ENCODE results near the gene TACO1.

TACO1 gene

GRCh38 chr17:63623786-63624530 is 23.3 kb downstream of the TACO1 start:
- H3K4me3 ChIP-seq (ENCODE audit: control insufficient read depth, low read depth, low read length): peak overlapping the region; percentile 76
- DNase-seq (ENCODE audit: low read depth): no peak
- TF ChIP-seq CTCF (IDR thresholded peaks at IDR 0.05; ENCODE audit: control insufficient read depth, insufficient read depth, low read depth, low read length, missing control alignments): no peak

- no peak for DNase-seq (ENCODE audit: low read depth)
- no peak for TF ChIP-seq CTCF (IDR thresholded peaks at IDR 0.05; ENCODE audit: control insufficient read depth, insufficient read depth, low read depth, low read length, missing control alignments)
- H3K4me3 ChIP-seq (ENCODE audit: control insufficient read depth, low read depth, low read length): no peak overlapping the region
These were observed 23.8 kb downstream of the TACO1 start for GRCh38 chr17:63624531-63624880.

GRCh38 chr17:63626551-63627180 is 26.0 kb downstream of the TACO1 start:
- no peak for TF ChIP-seq CTCF (IDR thresholded peaks at IDR 0.05; ENCODE audit: control insufficient read depth, insufficient read depth, low read depth, low read length, missing control alignments)
- DNase-seq (ENCODE audit: low read depth): no peak
- no peak overlapping the region for H3K4me3 ChIP-seq (ENCODE audit: control insufficient read depth, low read depth, low read length)

- H3K4me3 ChIP-seq (ENCODE audit: control insufficient read depth, low read depth, low read length): no peak overlapping the region
- DNase-seq (ENCODE audit: low read depth): no peak
- no peak for TF ChIP-seq CTCF (IDR thresholded peaks at IDR 0.05; ENCODE audit: control insufficient read depth, insufficient read depth, low read depth, low read length, missing control alignments)
These were observed 28.9 kb downstream of the TACO1 start for GRCh38 chr17:63629627-63630026.

- no peak overlapping the region for H3K4me3 ChIP-seq (ENCODE audit: control insufficient read depth, low read depth, low read length)
- DNase-seq (ENCODE audit: low read depth): no peak
- no peak for TF ChIP-seq CTCF (IDR thresholded peaks at IDR 0.05; ENCODE audit: control insufficient read depth, insufficient read depth, low read depth, low read length, missing control alignments)
These were observed 30.4 kb downstream of the TACO1 start for GRCh38 chr17:63631062-63631461.

GRCh38 chr17:63631626-63632025 is 30.9 kb downstream of the TACO1 start:
- H3K4me3 ChIP-seq (ENCODE audit: control insufficient read depth, low read depth, low read length): no peak overlapping the region
- DNase-seq (ENCODE audit: low read depth): no peak
- TF ChIP-seq CTCF (IDR thresholded peaks at IDR 0.05; ENCODE audit: control insufficient read depth, insufficient read depth, low read depth, low read length, missing control alignments): no peak

All from AG09309 (cell line).